ENCODE results near the gene GPC6.

The GPC6 gene

DNA sequence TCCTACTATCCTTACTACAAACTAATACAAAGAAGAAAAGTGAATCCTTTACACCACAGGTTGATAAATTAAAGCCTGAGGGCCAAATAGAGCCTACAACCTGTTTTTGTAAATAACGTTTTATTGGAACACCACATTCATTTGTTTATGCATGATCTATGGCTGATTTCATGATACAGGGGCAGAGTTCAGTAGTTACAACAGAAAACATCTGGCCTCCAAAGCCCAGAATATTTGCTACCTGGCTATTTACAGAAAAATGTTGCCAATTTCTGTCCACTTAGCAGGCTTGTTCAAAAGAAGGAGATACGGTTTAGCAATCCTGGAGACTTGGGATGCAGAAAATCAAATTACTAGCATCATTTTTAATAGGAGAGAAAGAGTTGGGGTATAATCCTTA, 1228.8 kb downstream of the GPC6 start:
- TF ChIP-seq, protein P1, sequence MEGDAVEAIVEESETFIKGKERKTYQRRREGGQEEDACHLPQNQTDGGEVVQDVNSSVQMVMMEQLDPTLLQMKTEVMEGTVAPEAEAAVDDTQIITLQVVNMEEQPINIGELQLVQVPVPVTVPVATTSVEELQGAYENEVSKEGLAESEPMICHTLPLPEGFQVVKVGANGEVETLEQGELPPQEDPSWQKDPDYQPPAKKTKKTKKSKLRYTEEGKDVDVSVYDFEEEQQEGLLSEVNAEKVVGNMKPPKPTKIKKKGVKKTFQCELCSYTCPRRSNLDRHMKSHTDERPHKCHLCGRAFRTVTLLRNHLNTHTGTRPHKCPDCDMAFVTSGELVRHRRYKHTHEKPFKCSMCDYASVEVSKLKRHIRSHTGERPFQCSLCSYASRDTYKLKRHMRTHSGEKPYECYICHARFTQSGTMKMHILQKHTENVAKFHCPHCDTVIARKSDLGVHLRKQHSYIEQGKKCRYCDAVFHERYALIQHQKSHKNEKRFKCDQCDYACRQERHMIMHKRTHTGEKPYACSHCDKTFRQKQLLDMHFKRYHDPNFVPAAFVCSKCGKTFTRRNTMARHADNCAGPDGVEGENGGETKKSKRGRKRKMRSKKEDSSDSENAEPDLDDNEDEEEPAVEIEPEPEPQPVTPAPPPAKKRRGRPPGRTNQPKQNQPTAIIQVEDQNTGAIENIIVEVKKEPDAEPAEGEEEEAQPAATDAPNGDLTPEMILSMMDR (IDR thresholded peaks at IDR 0.05; ENCODE audit: borderline replicate concordance, insufficient read depth, low read depth, low read length), result no peak
- no peak overlapping the region for H3K4me3 ChIP-seq (ENCODE audit: low read depth, low read length)

All from GM12875 (cell line).